H9 (cell line): ENCODE data around the gene CHSY3. TPM values are rescaled to one million over a fixed set of nuclear protein-coding genes. Genes with fewer than 3 reads are reported as not detected.

ENCODE experiments used
- DNase-seq: peaks from one replicate; pipeline ENCODE4 v3.0.0-alpha.2; 2017
- H2AFZ ChIP-seq: one replicate; pipeline ENCODE4 v1.6.1; 2013; ENCODE audit warnings: mild to moderate bottlenecking, low read length, control low read depth, moderate library complexity
- H2AK5ac ChIP-seq: 2 replicates; pipeline ENCODE4 v1.6.1; 2013; ENCODE audit warnings: low read length, control low read depth, mixed read lengths; ENCODE audit not compliant: insufficient read length
- H2BK120ac ChIP-seq: one replicate; pipeline ENCODE4 v1.6.1; 2013; ENCODE audit warnings: low read depth, mild to moderate bottlenecking, low read length, control low read depth, inconsistent platforms; ENCODE audit not compliant: poor library complexity, severe bottlenecking
- H2BK12ac ChIP-seq: 2 replicates; pipeline ENCODE4 v1.6.1; 2013; ENCODE audit warnings: low read length, control low read depth, mixed read lengths, low read depth; ENCODE audit not compliant: insufficient read length
- H2BK15ac ChIP-seq: 2 replicates; pipeline ENCODE4 v1.6.1; 2013; ENCODE audit warnings: low read depth, low read length, control low read depth
- H2BK20ac ChIP-seq: one replicate; pipeline ENCODE4 v1.6.1; 2013; ENCODE audit warnings: low read depth, mild to moderate bottlenecking, low read length, control low read depth, inconsistent platforms; ENCODE audit not compliant: poor library complexity, severe bottlenecking
- H2BK5ac ChIP-seq: 2 replicates; pipeline ENCODE4 v1.6.1; 2013; ENCODE audit warnings: low read length, control low read depth, mixed read lengths; ENCODE audit not compliant: insufficient read length
- H3K14ac ChIP-seq: 2 replicates; pipeline ENCODE4 v1.6.1; 2013; ENCODE audit warnings: low read length, control low read depth; ENCODE audit not compliant: insufficient read depth
- H3K18ac ChIP-seq: 2 replicates; pipeline ENCODE4 v1.6.1; 2013; ENCODE audit warnings: low read depth, mild to moderate bottlenecking, mixed read lengths, low read length, control low read depth; ENCODE audit not compliant: insufficient read length
- H3K23ac ChIP-seq: 2 replicates; pipeline ENCODE4 v1.6.1; 2013; ENCODE audit warnings: low read length, control low read depth, mixed read lengths, low read depth; ENCODE audit not compliant: insufficient read length
- H3K23me2 ChIP-seq: 2 replicates; pipeline ENCODE4 v1.6.1; 2013; ENCODE audit warnings: low read depth, mild to moderate bottlenecking, mixed read lengths, low read length, control low read depth; ENCODE audit not compliant: insufficient read length, poor library complexity, severe bottlenecking
- H3K27ac ChIP-seq: 2 replicates; pipeline ENCODE4 v1.5.1; 2013; ENCODE audit warnings: low read length, control low read depth, mixed read lengths, low read depth; ENCODE audit not compliant: insufficient read length
- H3K27me3 ChIP-seq: 2 replicates; pipeline ENCODE4 v1.6.1; 2013; ENCODE audit warnings: low read length, control low read depth, inconsistent platforms; ENCODE audit not compliant: insufficient read depth
- H3K4ac ChIP-seq: 2 replicates; pipeline ENCODE4 v1.6.1; 2013; ENCODE audit warnings: low read depth, mild to moderate bottlenecking, control low read depth, inconsistent platforms, low read length, moderate library complexity
- H3K4me1 ChIP-seq: 2 replicates; pipeline ENCODE4 v1.6.1; 2013; ENCODE audit warnings: low read length, control low read depth, inconsistent platforms; ENCODE audit not compliant: insufficient read depth
- H3K4me2 ChIP-seq: 2 replicates; pipeline ENCODE4 v1.6.1; 2013; ENCODE audit warnings: low read length, control low read depth, mixed read lengths; ENCODE audit not compliant: insufficient read length, insufficient read depth
- H3K56ac ChIP-seq: 2 replicates; pipeline ENCODE4 v1.6.1; 2013; ENCODE audit warnings: low read depth, mild to moderate bottlenecking, mixed read lengths, low read length, control low read depth; ENCODE audit not compliant: insufficient read length
- H3K79me1 ChIP-seq: 2 replicates; pipeline ENCODE4 v1.6.1; 2013; ENCODE audit warnings: low read depth, mild to moderate bottlenecking, moderate library complexity, low read length, control low read depth, inconsistent platforms; ENCODE audit not compliant: insufficient read depth, poor library complexity, severe bottlenecking
- H3K79me2 ChIP-seq: 2 replicates; pipeline ENCODE4 v1.6.1; 2013; ENCODE audit warnings: low read length, control low read depth, inconsistent platforms; ENCODE audit not compliant: insufficient read depth
- H3K9ac ChIP-seq: 2 replicates; pipeline ENCODE4 v1.6.1; 2013; ENCODE audit warnings: low read length, control low read depth, mixed read lengths; ENCODE audit not compliant: insufficient read length; ENCODE audit errors: extremely low read depth
- H3K9me3 ChIP-seq: one replicate; pipeline ENCODE4 v1.6.1; 2013; ENCODE audit warnings: low read depth, low read length, inconsistent platforms; ENCODE audit not compliant: control insufficient read depth
- H3T11ph ChIP-seq: one replicate; pipeline ENCODE4 v1.6.1; 2013; ENCODE audit warnings: mild to moderate bottlenecking, low read length, control low read depth, inconsistent platforms
- H4K20me1 ChIP-seq: one replicate; pipeline ENCODE4 v1.6.1; 2013; ENCODE audit not compliant: control insufficient read depth, insufficient read length, insufficient read depth
- H4K5ac ChIP-seq: 2 replicates; pipeline ENCODE4 v1.6.1; 2013; ENCODE audit warnings: low read depth, mild to moderate bottlenecking, mixed read lengths, low read length, control low read depth; ENCODE audit not compliant: insufficient read length
- H4K8ac ChIP-seq: replicated peaks from 2 replicates; pipeline ENCODE4 v1.6.1; 2013; ENCODE audit warnings: low read length, control low read depth, mixed read lengths, low read depth; ENCODE audit not compliant: insufficient read length
- H4K91ac ChIP-seq: 2 replicates; pipeline ENCODE4 v1.6.1; 2013; ENCODE audit warnings: low read depth, mild to moderate bottlenecking, moderate library complexity, mixed read lengths, low read length, control low read depth; ENCODE audit not compliant: insufficient read length
- H3K27ac Mint-ChIP-seq, 3 experiments: 2 replicates in 2 of 3; 3 replicates in 1 of 3; pipeline ENCODE4 v1.8.0; 2020 to 2021; ENCODE audit warnings: mixed read lengths in 3 of 3, mild to moderate bottlenecking in 1 of 3, moderate library complexity in 1 of 3
- H3K27me3 Mint-ChIP-seq: 2 replicates; pipeline ENCODE4 v1.8.0; 2021; ENCODE audit warnings: low read depth, mild to moderate bottlenecking, moderate library complexity, mixed read lengths
- H3K36me3 Mint-ChIP-seq, 3 experiments: 2 replicates in 2 of 3; 3 replicates in 1 of 3; pipeline ENCODE4 v1.8.0; 2020 to 2021; ENCODE audit warnings: low read depth in 3 of 3, mixed read lengths in 3 of 3; ENCODE audit not compliant: insufficient read depth in 1 of 3
- H3K4me1 Mint-ChIP-seq, 2 experiments: 2 replicates each; pipeline ENCODE4 v1.8.0; 2020; ENCODE audit warnings: mixed read lengths in 2 of 2
- H3K4me3 Mint-ChIP-seq, 2 experiments: 2 replicates in 1 of 2; 3 replicates in 1 of 2; pipeline ENCODE4 v1.8.0; 2020 to 2021; ENCODE audit warnings: mild to moderate bottlenecking in 2 of 2, mixed read lengths in 2 of 2, moderate library complexity in 1 of 2
- H3K9me3 Mint-ChIP-seq, 2 experiments: 2 replicates in 1 of 2; 3 replicates in 1 of 2; pipeline ENCODE4 v1.8.0; 2020; ENCODE audit warnings: mild to moderate bottlenecking in 2 of 2, mixed read lengths in 2 of 2, moderate library complexity in 1 of 2
- WGBS: extraction: QIAGEN DNeasy Blood & Tissue Kit; methylation state at CpG from one replicate; pipeline ENCODE4 v1.1.7; 2013; ENCODE audit warnings: missing lambda C conversion rate, low lambda C conversion rate, mixed read lengths; ENCODE audit not compliant: insufficient read length; ENCODE audit errors: extremely low coverage; 5-methylcytosine and 5-hydroxymethylcytosine counted together
- total RNA-seq: library from RNA; stranded (reverse); gene quantifications from 2 replicates; pipeline ENCODE4 v1.2.1, GENCODE V29; 2021
- TF ChIP-seq, protein P1 (sequence below): fragments of 200-600 bp; sonication (generic); conservative IDR thresholded peaks from 3 replicates; pipeline ENCODE4 v1.8.0; 2021; ENCODE audit warnings: antibody characterized with exemption, mild to moderate bottlenecking

CHSY3 gene
- total RNA-seq, 1 experiment from 2014 or later: 0.37 TPM

- H3K27me3 Mint-ChIP-seq: no peaks in the 10 kb centered on the region
- WGBS: no CpG with 5 or more reads among the region's 2 CpGs
Observed at GRCh38 chr5:129915415-129915814, 11.2 kb downstream of the CHSY3 start.

More at GRCh38 chr5:129915415-129915814, 11.2 kb downstream of the CHSY3 start:
- no peaks in the 10 kb centered on the region; the same call in 1 of the 2 replicates for H3K4me1 ChIP-seq
- no peaks in the 10 kb centered on the region for H3K79me2 ChIP-seq
- Mint-ChIP-seq H3K9me3 (peaks cover 0 to 2% of the 10 kb centered on the region in 2 experiments; a peak in 3 of 5 replicates), H3K36me3 (peaks cover 0 to 4% (median 3%) of the 10 kb centered on the region in 3 experiments; a peak in 3 of 7 replicates), H3K27ac (no peak overlapping the region), H3K4me1 (peaks cover 6 to 9% of the 10 kb centered on the region in 2 experiments), H3K4me3 (no peak overlapping the region)
- no peak overlapping the region for H3K56ac ChIP-seq
- no peaks in the 10 kb centered on the region for H3K23me2 ChIP-seq
- no peak overlapping the region for H3K4ac ChIP-seq
- no peak overlapping the region for H3T11ph ChIP-seq
- no peaks in the 10 kb centered on the region for H3K27me3 ChIP-seq
- H3K14ac ChIP-seq: no peak overlapping the region
- no peak overlapping the region for H2AFZ ChIP-seq
- no peak overlapping the region for H3K23ac ChIP-seq
- H2BK20ac ChIP-seq: no peak overlapping the region
- H3K9ac ChIP-seq: no peak overlapping the region
- TF ChIP-seq, protein P1, sequence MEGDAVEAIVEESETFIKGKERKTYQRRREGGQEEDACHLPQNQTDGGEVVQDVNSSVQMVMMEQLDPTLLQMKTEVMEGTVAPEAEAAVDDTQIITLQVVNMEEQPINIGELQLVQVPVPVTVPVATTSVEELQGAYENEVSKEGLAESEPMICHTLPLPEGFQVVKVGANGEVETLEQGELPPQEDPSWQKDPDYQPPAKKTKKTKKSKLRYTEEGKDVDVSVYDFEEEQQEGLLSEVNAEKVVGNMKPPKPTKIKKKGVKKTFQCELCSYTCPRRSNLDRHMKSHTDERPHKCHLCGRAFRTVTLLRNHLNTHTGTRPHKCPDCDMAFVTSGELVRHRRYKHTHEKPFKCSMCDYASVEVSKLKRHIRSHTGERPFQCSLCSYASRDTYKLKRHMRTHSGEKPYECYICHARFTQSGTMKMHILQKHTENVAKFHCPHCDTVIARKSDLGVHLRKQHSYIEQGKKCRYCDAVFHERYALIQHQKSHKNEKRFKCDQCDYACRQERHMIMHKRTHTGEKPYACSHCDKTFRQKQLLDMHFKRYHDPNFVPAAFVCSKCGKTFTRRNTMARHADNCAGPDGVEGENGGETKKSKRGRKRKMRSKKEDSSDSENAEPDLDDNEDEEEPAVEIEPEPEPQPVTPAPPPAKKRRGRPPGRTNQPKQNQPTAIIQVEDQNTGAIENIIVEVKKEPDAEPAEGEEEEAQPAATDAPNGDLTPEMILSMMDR: no peak
- no peak overlapping the region for H2BK5ac ChIP-seq
- no peak overlapping the region for H3K4me2 ChIP-seq
- no peak overlapping the region for H2BK12ac ChIP-seq
- no peaks in the 10 kb centered on the region for H3K79me1 ChIP-seq
- no peak overlapping the region for H3K27ac ChIP-seq
- no peaks in the 10 kb centered on the region for H3K9me3 ChIP-seq
- DNase-seq: no peak
- no peaks in the 10 kb centered on the region for H4K20me1 ChIP-seq
- no peak overlapping the region for H4K8ac ChIP-seq
- H2AK5ac ChIP-seq: no peak overlapping the region
- no peak overlapping the region for H2BK120ac ChIP-seq
- no peak overlapping the region for H2BK15ac ChIP-seq
- no peak overlapping the region for H4K5ac ChIP-seq
- H3K18ac ChIP-seq: no peak overlapping the region
- H4K91ac ChIP-seq: no peak overlapping the region
